ENCODE data around the gene JSRP1.
A peak's percentile ranks its signal among the peaks of the same experiment; 100 is the strongest.

The JSRP1 gene

GRCh38 chr19:2261438-2262172 lies 5.4 kb upstream of the JSRP1 start:
- DNase-seq = peak; percentile 61

DNA sequence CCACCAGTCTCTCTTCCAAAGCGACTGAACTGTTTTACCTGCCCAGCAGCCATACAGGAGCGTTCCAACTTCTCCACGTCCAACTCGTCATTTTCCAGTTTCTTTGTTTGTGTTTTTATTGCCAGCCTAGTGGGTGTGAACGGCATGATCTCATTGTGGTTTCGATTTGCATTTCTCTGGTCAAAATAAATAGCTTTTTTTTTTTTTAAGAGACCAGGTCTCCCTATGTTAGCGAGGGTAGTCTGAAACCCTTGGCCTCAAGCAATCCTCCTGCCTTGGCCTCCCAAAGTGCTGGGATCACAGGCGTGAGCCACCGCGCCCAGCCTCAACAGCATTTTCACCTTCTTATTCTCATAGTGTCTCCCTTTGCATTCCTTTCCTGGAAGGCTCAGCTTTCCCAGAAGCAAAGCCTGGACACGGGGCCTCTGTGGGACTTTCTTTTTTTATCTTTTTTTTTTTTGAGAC lies 4.2 kb upstream of the JSRP1 start:
- DNase-seq = no peak

- DNase-seq = no peak
Measured at GRCh38 chr19:2259336-2259735, 3.1 kb upstream of the JSRP1 start.

DNA sequence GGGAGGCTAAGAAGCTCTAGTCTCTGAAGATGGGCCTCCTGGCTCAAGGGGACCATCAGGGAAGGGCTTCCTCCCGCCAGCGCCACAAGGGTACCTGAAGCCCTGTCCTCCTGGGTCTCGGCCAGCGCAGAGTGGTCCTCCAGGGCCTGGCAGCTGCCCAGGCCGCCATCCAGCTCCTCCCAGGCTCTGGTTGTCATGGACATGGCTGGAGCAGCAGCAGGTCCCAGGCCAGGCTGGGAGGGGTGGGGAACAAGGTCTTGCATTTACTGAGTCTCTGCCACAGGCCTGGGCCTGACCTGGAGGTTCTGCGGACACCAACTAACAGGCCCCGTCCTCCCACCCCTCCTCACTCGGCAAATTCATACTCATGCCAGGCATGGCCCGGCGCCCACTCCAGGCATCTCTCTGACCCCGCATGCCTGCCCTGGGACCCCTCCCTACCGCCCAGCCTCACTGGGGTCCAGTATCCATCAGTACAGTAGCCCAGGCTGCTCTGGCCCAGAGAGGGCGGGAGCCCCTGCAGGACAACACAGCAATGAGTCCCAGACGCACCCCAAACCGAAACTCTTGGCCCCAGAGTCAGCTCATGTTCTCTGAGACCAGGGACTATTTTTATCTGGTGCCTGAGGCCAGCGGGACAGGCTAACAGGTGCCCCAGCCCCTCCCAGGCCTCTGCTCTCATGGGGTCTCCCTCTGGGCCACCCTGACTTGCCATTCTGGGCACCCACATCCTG lies 938 bp downstream of the JSRP1 start:
- DNase-seq = no peak

- no peak for DNase-seq
Measured at GRCh38 chr19:2254064-2254872, 1.9 kb downstream of the JSRP1 start.

- peak; percentile 58 for DNase-seq
Measured at GRCh38 chr19:2253106-2254063, 2.8 kb downstream of the JSRP1 start.

- no peak for DNase-seq
Measured at GRCh38 chr19:2252797-2253105, 3.5 kb downstream of the JSRP1 start.

DNA sequence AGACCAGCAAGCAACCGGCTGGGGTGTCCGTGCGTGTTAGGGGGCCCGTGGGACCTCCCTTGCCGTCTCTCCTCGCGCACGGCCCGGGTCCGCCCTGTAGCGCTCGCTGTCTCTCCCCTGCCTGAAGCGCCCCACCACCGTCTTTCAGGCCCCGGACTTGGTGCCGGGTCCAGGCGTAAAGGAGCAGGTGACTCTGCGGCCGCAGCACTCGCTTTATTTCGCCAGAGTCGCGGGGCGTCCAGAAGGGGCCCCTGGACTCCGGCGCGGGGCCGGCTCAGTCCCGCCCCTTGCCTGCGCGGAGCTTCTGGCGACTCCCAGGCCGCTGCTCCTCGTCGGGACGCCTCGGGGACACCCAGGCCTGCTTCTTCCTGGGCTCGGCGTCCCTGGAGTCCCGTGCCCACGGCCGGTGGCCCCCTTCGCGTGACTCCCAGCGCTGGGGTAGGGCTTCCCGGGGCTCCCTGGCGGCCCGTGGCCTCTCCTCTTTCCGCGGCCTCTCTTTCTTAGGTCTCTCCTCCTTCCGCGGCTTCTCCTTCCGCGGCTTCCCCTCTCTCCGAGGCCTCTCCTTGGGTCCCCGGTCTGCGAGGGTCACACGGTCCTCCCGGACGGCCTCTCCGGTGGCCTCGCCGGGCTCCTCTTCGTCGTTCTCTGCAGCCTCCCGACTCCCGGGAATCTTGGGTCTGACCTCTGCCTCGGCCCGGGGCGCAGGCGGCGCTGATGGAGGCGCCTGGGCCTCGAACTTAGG lies 4.0 kb downstream of the JSRP1 start:
- no peak for DNase-seq

GRCh38 chr19:2251106-2252054 lies 4.8 kb downstream of the JSRP1 start:
- no peak for DNase-seq

- DNase-seq = no peak
Measured at GRCh38 chr19:2250766-2251105, 5.5 kb downstream of the JSRP1 start.

- no peak for DNase-seq
Measured at GRCh38 chr19:2249880-2250765, 6.1 kb downstream of the JSRP1 start.

DNA sequence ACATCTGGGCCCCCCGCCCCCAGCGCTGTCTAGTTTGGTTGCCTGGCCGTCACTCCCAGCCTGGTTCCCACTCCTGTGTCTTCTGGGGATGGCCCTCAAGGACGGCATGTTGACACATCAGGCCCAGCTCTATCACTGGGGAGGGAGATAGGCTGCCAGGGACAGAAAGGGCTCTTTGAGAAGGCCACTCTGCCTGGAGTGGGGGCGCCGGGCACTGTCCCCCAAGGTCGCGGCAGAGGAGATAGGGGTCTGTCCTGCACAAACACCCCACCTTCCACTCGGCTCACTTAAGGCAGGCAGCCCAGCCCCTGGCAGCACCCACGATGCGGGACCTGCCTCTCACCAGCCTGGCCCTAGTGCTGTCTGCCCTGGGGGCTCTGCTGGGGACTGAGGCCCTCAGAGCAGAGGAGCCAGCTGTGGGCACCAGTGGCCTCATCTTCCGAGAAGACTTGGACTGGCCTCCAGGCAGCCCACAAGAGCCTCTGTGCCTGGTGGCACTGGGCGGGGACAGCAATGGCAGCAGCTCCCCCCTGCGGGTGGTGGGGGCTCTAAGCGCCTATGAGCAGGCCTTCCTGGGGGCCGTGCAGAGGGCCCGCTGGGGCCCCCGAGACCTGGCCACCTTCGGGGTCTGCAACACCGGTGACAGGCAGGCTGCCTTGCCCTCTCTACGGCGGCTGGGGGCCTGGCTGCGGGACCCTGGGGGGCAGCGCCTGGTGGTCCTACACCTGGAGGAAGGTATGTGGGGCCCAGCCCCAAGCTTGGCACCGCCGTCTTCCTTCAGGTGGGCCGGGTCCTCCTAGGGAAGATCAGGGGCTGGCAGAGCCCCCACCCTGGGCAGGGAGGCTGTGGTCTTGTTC lies 7.0 kb downstream of the JSRP1 start, which contains the start of gene AMH:
Gene AMH, plus strand, starts transcription at position 314 of the 857 bp plus-strand sequence. Its CDS starts 10 bp downstream, at position 324.
- no peak for DNase-seq

DNA sequence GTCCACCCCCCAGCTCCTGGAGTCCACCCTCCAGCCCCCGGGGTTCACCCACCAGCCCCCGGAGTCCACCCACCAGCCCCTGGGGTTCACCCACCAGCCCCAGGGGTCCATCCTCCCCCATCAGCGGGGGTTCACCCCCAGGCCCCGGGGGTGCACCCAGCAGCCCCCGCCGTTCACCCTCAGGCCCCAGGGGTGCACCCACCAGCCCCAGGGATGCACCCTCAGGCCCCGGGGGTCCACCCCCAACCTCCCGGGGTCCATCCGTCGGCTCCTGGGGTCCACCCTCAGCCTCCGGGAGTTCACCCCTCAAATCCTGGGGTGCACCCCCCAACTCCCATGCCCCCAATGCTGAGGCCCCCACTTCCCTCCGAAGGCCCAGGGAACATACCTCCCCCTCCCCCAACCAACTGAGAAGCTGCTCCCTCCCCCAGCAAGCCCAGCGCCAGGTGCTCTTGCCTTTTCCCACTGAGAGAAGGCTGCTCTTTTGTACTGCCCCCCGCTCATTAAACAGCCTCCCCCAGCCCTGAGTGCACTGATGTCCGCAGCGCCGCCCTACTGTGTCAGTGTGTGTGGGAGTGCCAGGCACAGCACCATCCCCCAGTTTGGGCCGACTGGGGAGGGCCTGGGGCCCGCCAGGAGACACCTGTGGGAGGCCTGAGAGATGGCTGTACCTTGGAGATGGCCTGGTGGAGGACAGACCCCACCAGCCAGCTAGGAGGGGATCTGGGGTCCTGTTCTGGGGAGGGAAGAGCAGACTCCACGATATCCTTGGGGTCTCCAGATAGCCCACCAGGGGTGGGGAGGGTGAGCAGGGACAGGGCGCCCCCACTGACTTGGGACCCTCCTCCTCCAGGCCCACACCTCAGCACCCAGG lies 7.8 kb downstream of the JSRP1 start:
- no peak for DNase-seq

DNA sequence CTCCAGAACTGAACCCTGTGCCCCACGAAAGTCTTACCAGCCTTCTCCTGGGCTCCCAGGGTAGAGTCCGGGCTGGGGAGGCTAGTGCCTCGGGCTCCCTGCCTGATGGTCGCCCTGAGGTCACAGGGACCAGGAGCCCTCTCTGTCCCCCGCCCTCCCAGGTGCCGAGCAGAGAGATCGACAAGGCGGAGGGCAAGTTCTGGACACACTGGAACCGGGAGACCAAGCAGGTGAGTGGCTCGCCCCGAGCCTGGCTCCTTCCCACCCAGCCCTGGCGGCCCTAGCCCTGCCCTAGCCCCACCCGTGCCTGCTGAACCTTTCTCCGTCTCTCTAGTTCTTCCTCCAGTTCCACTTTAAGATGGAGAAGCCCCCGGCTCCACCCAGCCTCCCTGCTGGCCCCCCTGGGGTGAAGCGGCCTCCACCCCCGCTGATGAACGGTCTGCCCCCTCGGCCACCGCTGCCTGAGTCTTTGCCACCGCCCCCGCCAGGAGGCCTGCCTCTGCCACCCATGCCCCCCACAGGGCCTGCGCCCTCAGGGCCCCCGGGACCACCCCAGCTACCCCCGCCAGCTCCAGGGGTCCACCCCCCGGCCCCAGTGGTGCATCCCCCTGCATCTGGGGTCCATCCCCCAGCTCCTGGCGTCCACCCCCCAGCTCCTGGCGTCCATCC lies 8.7 kb downstream of the JSRP1 start:
- no peak for DNase-seq

DNA sequence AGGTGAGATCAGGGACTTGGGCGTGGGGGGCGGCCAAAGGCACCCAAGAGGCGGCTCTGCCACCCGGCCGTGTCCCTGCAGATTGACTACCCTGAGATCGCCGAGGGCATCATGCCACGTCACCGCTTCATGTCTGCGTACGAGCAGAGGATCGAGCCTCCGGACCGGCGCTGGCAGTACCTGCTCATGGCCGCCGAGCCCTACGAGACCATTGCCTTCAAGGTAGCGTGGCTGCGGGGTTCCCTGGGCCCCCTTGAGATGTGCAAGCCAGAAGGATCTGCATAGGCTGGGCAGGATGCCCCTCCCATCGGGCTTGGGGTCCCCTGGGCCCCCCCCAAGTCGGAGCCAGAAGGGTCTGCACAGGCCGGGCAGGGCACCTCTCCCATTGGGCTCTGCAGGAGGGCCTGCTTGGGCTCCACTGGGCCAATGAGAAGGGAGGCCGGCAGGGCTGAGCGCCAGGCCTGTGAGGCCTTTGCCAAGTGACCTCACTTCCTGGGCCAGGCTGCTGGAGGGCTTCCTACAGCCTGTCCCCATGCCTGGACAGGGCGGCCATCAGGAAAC lies 9.3 kb downstream of the JSRP1 start:
- DNase-seq = no peak

- no peak for DNase-seq
Measured at GRCh38 chr19:2246014-2246620, 10.1 kb downstream of the JSRP1 start.

Measured in CD4-positive, alpha-beta T cell treated with Interferon gamma for 1 hour (primary cell).